22Rv1 (cell line): ENCODE data around the gene ZRANB3.

ENCODE experiments used
- H3K27ac ChIP-seq: fragments of 450-650 bp; 2 replicates; pipeline ENCODE4 v1.5.1; 2017
- ZFX ChIP-seq: fragments of 450-650 bp; IDR thresholded peaks from 2 replicates; pipeline ENCODE4 v1.6.1; 2017; ENCODE audit warnings: antibody characterized with exemption, borderline replicate concordance
- TF ChIP-seq, protein P1 (sequence below): fragments of 450-650 bp; IDR thresholded peaks from 2 replicates; pipeline ENCODE4 v1.5.1; 2017; ENCODE audit warnings: mild to moderate bottlenecking

ZRANB3 gene

DNA sequence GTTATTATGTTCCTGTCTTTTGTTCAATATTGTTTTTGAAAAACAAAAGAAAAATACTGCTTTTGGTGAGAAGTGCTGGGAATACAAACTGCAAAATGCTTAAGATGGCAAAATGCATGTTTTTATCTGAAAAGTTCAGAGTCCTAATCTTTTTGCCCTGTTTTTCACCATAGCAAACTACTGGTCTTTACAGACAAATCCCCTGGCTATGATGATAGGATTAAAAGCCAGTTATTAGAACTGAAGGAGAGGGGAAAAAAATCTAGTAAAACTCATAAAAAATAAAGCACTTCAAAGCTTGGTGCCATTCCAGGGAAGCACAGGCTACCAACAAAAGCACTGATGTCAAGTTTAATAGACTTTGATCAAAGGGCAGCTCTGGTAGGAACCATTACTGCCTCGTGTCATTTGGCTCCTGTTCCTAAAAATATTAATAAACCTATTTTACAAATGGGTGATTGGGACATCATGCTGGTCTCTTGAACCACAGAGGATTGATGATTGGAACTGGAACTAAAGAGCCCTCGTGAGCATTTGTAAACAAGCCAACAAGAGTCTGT lies 284.2 kb downstream of the ZRANB3 start:
- no peak overlapping the region for H3K27ac ChIP-seq
- TF ChIP-seq, protein P1, sequence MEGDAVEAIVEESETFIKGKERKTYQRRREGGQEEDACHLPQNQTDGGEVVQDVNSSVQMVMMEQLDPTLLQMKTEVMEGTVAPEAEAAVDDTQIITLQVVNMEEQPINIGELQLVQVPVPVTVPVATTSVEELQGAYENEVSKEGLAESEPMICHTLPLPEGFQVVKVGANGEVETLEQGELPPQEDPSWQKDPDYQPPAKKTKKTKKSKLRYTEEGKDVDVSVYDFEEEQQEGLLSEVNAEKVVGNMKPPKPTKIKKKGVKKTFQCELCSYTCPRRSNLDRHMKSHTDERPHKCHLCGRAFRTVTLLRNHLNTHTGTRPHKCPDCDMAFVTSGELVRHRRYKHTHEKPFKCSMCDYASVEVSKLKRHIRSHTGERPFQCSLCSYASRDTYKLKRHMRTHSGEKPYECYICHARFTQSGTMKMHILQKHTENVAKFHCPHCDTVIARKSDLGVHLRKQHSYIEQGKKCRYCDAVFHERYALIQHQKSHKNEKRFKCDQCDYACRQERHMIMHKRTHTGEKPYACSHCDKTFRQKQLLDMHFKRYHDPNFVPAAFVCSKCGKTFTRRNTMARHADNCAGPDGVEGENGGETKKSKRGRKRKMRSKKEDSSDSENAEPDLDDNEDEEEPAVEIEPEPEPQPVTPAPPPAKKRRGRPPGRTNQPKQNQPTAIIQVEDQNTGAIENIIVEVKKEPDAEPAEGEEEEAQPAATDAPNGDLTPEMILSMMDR: no peak
- no peak for TF ChIP-seq ZFX

DNA sequence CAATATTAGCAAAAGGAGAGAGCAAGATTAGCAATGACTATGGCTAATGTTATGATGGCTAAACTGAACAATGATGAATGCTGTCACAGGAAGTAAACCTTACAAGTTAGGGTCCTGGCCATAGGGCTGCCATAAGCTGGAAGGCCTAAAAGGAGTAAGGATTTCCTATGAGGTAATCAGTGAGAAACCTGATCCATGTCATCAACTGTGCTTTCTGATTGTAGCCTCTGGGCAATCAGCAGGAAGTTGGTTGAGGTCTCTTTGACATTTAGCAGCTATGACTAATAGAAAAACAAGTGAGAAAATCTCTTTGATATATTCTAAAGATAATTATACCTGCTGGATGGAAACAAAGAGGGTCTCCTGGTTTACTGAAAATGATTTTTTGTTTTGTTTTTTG lies 285.9 kb downstream of the ZRANB3 start:
- TF ChIP-seq, protein P1: no peak
- TF ChIP-seq ZFX: no peak
- no peak overlapping the region for H3K27ac ChIP-seq

DNA sequence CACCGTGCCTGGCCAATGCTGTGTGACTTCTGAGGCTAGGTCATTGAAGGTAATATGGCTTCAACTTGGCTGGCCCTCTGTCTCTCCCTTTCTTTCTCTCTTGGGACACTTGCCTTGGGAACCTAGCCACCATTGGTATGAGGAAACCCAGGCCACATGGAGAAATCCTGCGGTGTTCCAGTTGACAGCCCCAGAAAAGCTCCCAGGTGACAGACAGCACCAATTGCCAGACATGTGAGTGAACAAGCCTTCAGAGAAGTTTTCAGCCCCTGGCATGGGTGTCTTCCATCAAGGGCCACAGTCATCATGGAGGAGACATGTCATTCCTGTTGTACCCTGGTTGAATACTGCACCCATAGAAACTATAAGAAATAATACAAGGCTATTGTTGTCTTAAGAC lies 292.4 kb downstream of the ZRANB3 start:
- TF ChIP-seq, protein P1: no peak
- TF ChIP-seq ZFX: no peak
- no peak overlapping the region for H3K27ac ChIP-seq

DNA sequence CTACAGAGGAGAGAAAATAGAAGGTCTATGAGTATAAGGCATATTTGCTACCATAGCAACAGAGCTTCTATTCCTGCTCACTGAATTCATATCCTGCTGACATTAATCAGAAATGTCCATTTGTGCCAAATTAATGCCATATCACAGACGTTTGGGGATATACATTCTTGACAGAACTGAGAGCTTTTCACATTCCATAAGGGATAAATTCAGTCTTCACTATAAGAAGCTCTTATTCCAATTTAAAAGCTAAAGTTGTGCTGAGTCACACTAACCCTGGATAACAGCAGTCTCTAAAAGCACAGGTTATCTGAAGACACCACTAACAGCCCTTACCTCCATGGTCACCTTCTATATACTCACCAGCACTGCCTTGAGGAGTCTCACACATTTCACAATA lies 300.9 kb downstream of the ZRANB3 start:
- no peak overlapping the region for H3K27ac ChIP-seq
- TF ChIP-seq, protein P1: no peak
- TF ChIP-seq ZFX: no peak

DNA sequence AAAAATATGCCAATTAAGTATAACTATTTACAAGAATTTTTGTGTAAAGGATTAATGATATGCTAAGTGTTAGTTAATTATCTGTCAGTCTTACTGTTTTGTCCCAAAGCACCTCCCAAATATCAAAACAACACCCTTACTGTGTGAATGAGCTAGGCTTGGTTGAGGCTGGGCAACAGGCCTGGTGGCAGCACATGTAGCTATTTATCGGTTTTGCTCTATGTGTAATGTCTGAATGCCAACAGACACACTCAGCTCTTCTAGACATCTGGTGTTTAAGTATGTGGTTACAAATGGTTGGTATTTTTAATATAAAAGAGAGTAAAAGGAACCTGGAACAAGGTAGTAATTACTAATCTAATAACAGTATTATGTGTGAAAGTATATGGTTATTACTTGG lies 303.6 kb downstream of the ZRANB3 start:
- TF ChIP-seq, protein P1: no peak

DNA sequence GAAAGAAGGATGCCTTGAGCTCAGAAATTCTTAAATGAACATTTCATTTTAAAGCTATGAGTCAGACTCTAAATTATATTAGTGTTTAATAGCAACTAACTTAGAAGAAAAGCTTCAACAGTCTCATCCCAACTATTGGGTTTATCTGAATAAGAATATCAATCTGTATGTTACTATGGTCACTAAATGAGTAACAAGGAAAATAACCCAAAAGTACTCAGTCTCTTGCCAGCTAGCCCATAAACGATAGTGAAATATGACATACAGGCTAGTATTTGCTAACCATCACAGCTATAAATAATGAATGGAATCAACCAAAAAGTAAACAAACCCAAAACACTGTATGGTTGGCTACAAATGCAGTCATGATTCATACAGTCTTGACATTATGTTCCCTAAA lies 304.1 kb downstream of the ZRANB3 start:
- H3K27ac ChIP-seq: no peak overlapping the region
- TF ChIP-seq ZFX: no peak
- TF ChIP-seq, protein P1: no peak

More for the DNA sequence above, 303.6 kb downstream of the ZRANB3 start:
- H3K27ac ChIP-seq: no peak overlapping the region

DNA sequence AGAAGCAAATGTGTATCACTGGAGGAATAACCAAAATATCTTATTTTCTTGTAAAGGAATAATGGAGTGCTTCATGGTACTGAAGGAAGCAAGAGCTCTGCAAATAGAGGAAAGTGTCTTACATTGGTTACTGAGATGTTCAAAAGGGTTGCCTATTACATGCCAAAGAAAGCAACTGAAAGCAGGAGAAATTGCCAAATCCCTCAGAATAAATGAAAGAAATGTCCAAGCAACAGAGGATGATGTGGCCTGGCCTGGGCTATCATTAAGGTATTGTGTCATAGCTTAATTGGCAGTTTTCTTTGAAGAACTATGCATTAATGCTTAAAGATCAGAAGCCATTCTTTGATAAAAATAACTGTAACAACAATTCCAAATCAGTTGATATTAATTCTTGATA lies 305.2 kb downstream of the ZRANB3 start:
- TF ChIP-seq, protein P1: no peak
- no peak for TF ChIP-seq ZFX
- no peak overlapping the region for H3K27ac ChIP-seq
